Panc1 (cell line): ENCODE results near the gene NOLC1. TPM values are rescaled to one million over a fixed set of nuclear protein-coding genes. Genes with fewer than 3 reads are reported as not detected.

Experiments
- ATAC-seq: fragments of 200-7000 bp; cut with Tn5 transposase; 2 replicates; pipeline ENCODE4 v1.9.1; 2020; ENCODE audit warnings: mild to moderate bottlenecking, moderate library complexity
- BruUV-seq: library from RNA; stranded (reverse); fragments of 400-500 nt; replicated peaks from 2 replicates; lab custom pipeline; 2021; lab: Mats Ljungman, UMichigan
- CTCF ChIA-PET: fragments of 300-600 bp; sonication (Branson Sonifier 250); formaldehyde crosslinking; loops from one replicate; lab custom pipeline; 2022; ENCODE audit warnings: antibody characterized with exemption; lab: Charles Lee
- POLR2A ChIA-PET: fragments of 300-600 bp; sonication (Branson Sonifier 250); formaldehyde crosslinking; loops from one replicate; lab custom pipeline; 2022; ENCODE audit warnings: antibody characterized with exemption; lab: Charles Lee
- DNase-seq: peaks from one replicate; pipeline ENCODE4 v3.0.0-alpha.2; 2010; ENCODE audit warnings: low read depth, low spot score
- H3K27ac ChIP-seq: 2 replicates; pipeline ENCODE4 v1.5.1; 2011; ENCODE audit warnings: mild to moderate bottlenecking, low read length, inconsistent platforms
- H3K27me3 ChIP-seq: fragments of 200-500 bp; sonication (Bioruptor generic); 2 replicates; pipeline ENCODE4 v1.6.0; 2014; ENCODE audit warnings: low read length, inconsistent platforms; ENCODE audit not compliant: control insufficient read depth, insufficient read depth
- H3K36me3 ChIP-seq: fragments of 200-500 bp; sonication (Bioruptor generic); 2 replicates; pipeline ENCODE4 v1.5.1; 2014; ENCODE audit warnings: inconsistent platforms, mild to moderate bottlenecking, low read length, moderate library complexity; ENCODE audit not compliant: control insufficient read depth, insufficient read depth
- H3K4me1 ChIP-seq: 2 replicates; pipeline ENCODE4 v1.5.1; 2011; ENCODE audit warnings: inconsistent platforms, mild to moderate bottlenecking, low read length, moderate library complexity; ENCODE audit not compliant: control insufficient read depth, insufficient read depth
- H3K4me3 ChIP-seq, 2 experiments: 2 replicates each; pipeline ENCODE4 v1.5.1; 2011 to 2012; ENCODE audit warnings: low read depth in 2 of 2, low read length in 2 of 2, mild to moderate bottlenecking in 2 of 2, inconsistent platforms in 1 of 2, moderate library complexity in 1 of 2
- H3K9me3 ChIP-seq: fragments of 200-500 bp; sonication (Bioruptor generic); 2 replicates; pipeline ENCODE4 v1.5.1; 2014; ENCODE audit warnings: low read depth, mild to moderate bottlenecking, inconsistent platforms, low read length, moderate library complexity; ENCODE audit not compliant: control insufficient read depth, insufficient read depth
- CTCF ChIP-seq: fragments of 450-650 bp; IDR thresholded peaks from 2 replicates; pipeline ENCODE4 v1.5.1; 2017; ENCODE audit warnings: mild to moderate bottlenecking
- POLR2AphosphoS5 ChIP-seq: IDR thresholded peaks from 2 replicates; pipeline ENCODE4 v1.6.1; 2012; ENCODE audit warnings: mild to moderate bottlenecking, low read depth, low read length, moderate library complexity
- REST ChIP-seq, 2 experiments: IDR thresholded peaks; 2 replicates each; pipeline ENCODE4 v1.6.1; 2011 to 2012; ENCODE audit warnings: low read depth in 2 of 2, control low read depth in 1 of 2, low read length in 1 of 2, mild to moderate bottlenecking in 1 of 2, moderate library complexity in 1 of 2; ENCODE audit not compliant: insufficient read depth in 1 of 2
- SIN3A ChIP-seq: IDR thresholded peaks from 2 replicates; pipeline ENCODE4 v1.6.1; 2012; ENCODE audit warnings: low read depth, mild to moderate bottlenecking, low read length, moderate library complexity, borderline replicate concordance; ENCODE audit not compliant: insufficient read depth
- TCF7L2 ChIP-seq: IDR thresholded peaks from 2 replicates; pipeline ENCODE4 v1.6.1; 2011; ENCODE audit warnings: mild to moderate bottlenecking, low read depth, low read length, inconsistent platforms
- in situ Hi-C: cut with HindIII; loops from 2 replicates; pipeline ENCODE4 v1.10.0; 2016; ENCODE audit warnings: low sequenced_read_pairs, low pct_unique_long_range_greater_than_20kb
- intact Hi-C: fragments of 100-400 bp; cut with micrococcal nuclease; formaldehyde crosslinking; loops from one replicate; pipeline ENCODE4 v1.10.0; 2022; ENCODE audit not compliant: unreplicated experiment
- total RNA-seq: library from RNA; stranded (reverse); gene quantifications from one replicate; pipeline ENCODE4 v1.2.1, GENCODE V29; 2021; ENCODE audit not compliant: unreplicated experiment

The NOLC1 gene
- total RNA-seq, 1 experiment from 2014 or later, result 182 TPM

GRCh38 chr10:102118867-102119266, 33.3 kb upstream of the NOLC1 start:
- Histone ChIP-seq H3K4me1 (peaks cover 56% of the 10 kb centered on the region), H3K36me3 (peaks cover 5% of the 10 kb centered on the region; the same call in 1 of the 2 replicates), H3K4me3 (peak overlapping the region; percentile 79 to 87), H3K27me3 (no peaks in the 10 kb centered on the region), H3K27ac (peak overlapping the region; percentile 91), H3K9me3 (no peaks in the 10 kb centered on the region)
- no peak for ATAC-seq
- DNase-seq, result no peak
- in situ Hi-C loops (no loop called here), intact Hi-C loops (no loop called here)
- ChIA-PET CTCF (interaction anchor here (0.6 kb wide), 1 partner anchor 14 kb away, joined by 5 read pairs; the partner anchor contains the start of gene PPRC1), POLR2A (no interaction called here)
- TF ChIP-seq TCF7L2, result no peak
- no peak for TF ChIP-seq SIN3A
- no peak for TF ChIP-seq REST (IDR thresholded peaks at IDR 0.05; ENCODE audit: insufficient read depth in 1 of 2, low read depth in 2 of 2, low read length in 1 of 2)
- TF ChIP-seq POLR2AphosphoS5, result no peak
- no peak for TF ChIP-seq CTCF
- BruUV-seq, result no TSS peak

DNA sequence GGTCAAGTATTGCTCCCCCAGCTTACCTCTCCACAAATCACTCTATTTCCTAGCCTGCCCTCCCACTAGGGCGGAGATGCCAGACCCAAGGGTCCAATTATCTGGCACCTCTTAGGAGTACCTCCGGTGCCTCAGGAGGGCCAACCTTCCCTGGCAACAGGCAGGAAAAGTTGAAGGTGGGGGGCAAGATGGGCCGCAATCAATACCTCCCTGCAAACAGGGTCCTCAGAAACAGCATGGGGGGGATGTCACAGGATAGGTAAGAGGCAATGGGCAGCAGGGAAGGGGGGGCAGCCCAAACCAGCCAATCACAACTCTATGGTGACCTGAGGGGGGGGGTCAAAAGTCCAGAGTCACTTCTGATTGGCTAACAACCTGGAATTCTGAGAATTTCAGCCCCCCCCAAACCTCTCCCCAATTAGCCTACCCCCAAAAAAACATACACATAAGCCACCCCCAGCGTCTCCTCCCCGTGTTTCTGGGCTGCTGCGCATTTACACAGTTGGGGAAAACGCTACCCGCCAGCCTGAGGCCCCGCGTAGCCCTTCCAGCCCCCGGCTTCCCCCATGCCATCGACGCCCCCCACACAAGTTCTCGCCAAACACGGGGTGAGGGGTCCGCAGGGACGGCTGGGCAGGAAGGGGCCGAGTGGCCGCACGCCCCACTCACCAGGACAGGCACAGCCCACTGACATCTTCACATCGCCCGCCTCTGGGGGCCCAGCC, 32.6 kb upstream of the NOLC1 start:
- ATAC-seq, result peak; percentile 64
- TF ChIP-seq TCF7L2, result no peak
- no peak for TF ChIP-seq CTCF
- TF ChIP-seq SIN3A, result no peak
- TF ChIP-seq POLR2AphosphoS5, result no peak
- TF ChIP-seq REST (IDR thresholded peaks at IDR 0.05; ENCODE audit: insufficient read depth in 1 of 2, low read depth in 2 of 2, low read length in 1 of 2), result no peak
- in situ Hi-C loops, result no loop called here

More for the DNA sequence above, 32.6 kb upstream of the NOLC1 start:
- DNase-seq, result no peak
- peak overlapping the region; percentile 79 to 87 for H3K4me3 ChIP-seq
- intact Hi-C loops, result no loop called here
- no peaks in the 10 kb centered on the region for H3K9me3 ChIP-seq
- BruUV-seq, result no TSS peak
- CTCF ChIA-PET, result interaction anchor here (0.6 kb wide), 1 partner anchor 13 kb away, joined by 5 read pairs; the partner anchor contains the start of gene PPRC1
- no peaks in the 10 kb centered on the region; the same call in 1 of the 2 replicates for H3K36me3 ChIP-seq
- peak overlapping the region; percentile 91 for H3K27ac ChIP-seq
- no peaks in the 10 kb centered on the region for H3K27me3 ChIP-seq
- POLR2A ChIA-PET, result no interaction called here
- peaks cover 53% of the 10 kb centered on the region for H3K4me1 ChIP-seq
